HTERT RPE-1 (cell line): ENCODE results near the gene XPNPEP2.

Source experiments
- in situ Hi-C: fragments of 300-500 bp; cut with MboI; formaldehyde crosslinking; loops from 4 replicates; pipeline ENCODE4 v1.14.3; 2020; ENCODE audit warnings: low sequenced_read_pairs

Gene XPNPEP2

GRCh38 chrX:129793604-129794191 lies 54.9 kb downstream of the XPNPEP2 start:
- in situ Hi-C loops: no loop called here

GRCh38 chrX:129795584-129795983 lies 56.8 kb downstream of the XPNPEP2 start:
- in situ Hi-C loops: no loop called here

GRCh38 chrX:129797251-129797906 lies 58.6 kb downstream of the XPNPEP2 start:
- in situ Hi-C loops: no loop called here

GRCh38 chrX:129798456-129798855 lies 59.7 kb downstream of the XPNPEP2 start:
- in situ Hi-C loops: no loop called here

GRCh38 chrX:129798888-129799287 lies 60.1 kb downstream of the XPNPEP2 start:
- in situ Hi-C loops: no loop called here

GRCh38 chrX:129800186-129800585 lies 61.4 kb downstream of the XPNPEP2 start:
- in situ Hi-C loops: no loop called here

- in situ Hi-C loops: no loop called here
These were observed 64.1 kb downstream of the XPNPEP2 start for GRCh38 chrX:129802863-129803262.

- in situ Hi-C loops: no loop called here
These were observed 66.0 kb downstream of the XPNPEP2 start for GRCh38 chrX:129804806-129805205.

GRCh38 chrX:129808158-129808828 lies 69.5 kb downstream of the XPNPEP2 start:
- in situ Hi-C loops: no loop called here

- in situ Hi-C loops: no loop called here
These were observed 70.3 kb downstream of the XPNPEP2 start for GRCh38 chrX:129808829-129809796.

GRCh38 chrX:129813662-129814368 lies 75.0 kb downstream of the XPNPEP2 start:
- in situ Hi-C loops: no loop called here

- in situ Hi-C loops: no loop called here
These were observed 79.3 kb downstream of the XPNPEP2 start for GRCh38 chrX:129818123-129818522.
